Neural crest cell (in vitro differentiated cells): ENCODE results near the gene SLFN12. TPM values are rescaled to one million over a fixed set of nuclear protein-coding genes. Genes with fewer than 3 reads are reported as not detected.
A peak's percentile ranks its signal among the peaks of the same experiment; 100 is the strongest.
"Not testable (repeated sequence)": the region's sequence is repeated elsewhere in the genome, so short reads cannot be mapped to it uniquely, and the experiment has no call there.

Experiments used
- DNase-seq: peaks from one replicate; pipeline ENCODE4 v3.0.0; 2021; ENCODE audit warnings: low read depth, mixed read lengths, low spot score
- H3K27ac Mint-ChIP-seq: one replicate; pipeline ENCODE4 v1.8.0; 2021; ENCODE audit warnings: mild to moderate bottlenecking, mixed read lengths; ENCODE audit not compliant: unreplicated experiment
- H3K27me3 Mint-ChIP-seq: 2 replicates; pipeline ENCODE4 v1.8.0; 2021; ENCODE audit warnings: low read depth, mild to moderate bottlenecking, mixed read lengths
- H3K36me3 Mint-ChIP-seq: 2 replicates; pipeline ENCODE4 v1.8.0; 2021; ENCODE audit warnings: low read depth, mild to moderate bottlenecking, mixed read lengths
- H3K4me1 Mint-ChIP-seq: 2 replicates; pipeline ENCODE4 v1.8.0; 2021; ENCODE audit warnings: mixed read lengths
- H3K4me3 Mint-ChIP-seq: one replicate; pipeline ENCODE4 v1.8.0; 2021; ENCODE audit warnings: mild to moderate bottlenecking, mixed read lengths
- H3K9me3 Mint-ChIP-seq: 2 replicates; pipeline ENCODE4 v1.8.0; 2021; ENCODE audit warnings: mixed read lengths
- total RNA-seq: library from RNA; stranded (reverse); gene quantifications from 2 replicates; pipeline ENCODE4 v1.2.1, GENCODE V29; 2021
- TF ChIP-seq, protein P1 (sequence below): fragments of 200-600 bp; sonication (generic); conservative IDR thresholded peaks from 2 replicates; pipeline ENCODE4 v1.5.0; 2021; ENCODE audit warnings: antibody characterized with exemption, mild to moderate bottlenecking

Gene SLFN12
- total RNA-seq, 1 donor from 2014 or later, result 17.5 TPM

DNA sequence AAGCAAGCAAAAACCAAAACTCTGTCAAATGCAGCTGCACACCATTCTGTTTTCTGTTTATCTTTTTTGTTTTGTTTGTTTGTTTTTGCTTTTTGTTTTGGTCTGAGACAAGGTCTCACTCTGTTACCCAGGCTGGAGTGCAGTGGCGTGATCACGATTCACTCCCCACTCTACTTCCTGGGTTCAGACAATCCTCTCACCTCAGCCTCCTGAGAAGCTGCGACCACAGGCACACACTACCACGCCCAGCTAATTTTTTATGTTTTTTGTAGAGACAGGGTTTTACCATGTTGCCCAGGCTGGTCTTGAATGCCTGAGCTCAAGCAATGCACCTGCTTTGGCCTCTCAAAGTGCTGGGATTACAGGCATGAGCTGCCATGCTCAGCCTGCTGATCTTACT is 35.5 kb upstream of the SLFN12 start:
- DNase-seq, result no peak
- Mint-ChIP-seq H3K27me3 (peaks cover 55% of the 10 kb centered on the region), H3K4me3 (no peak overlapping the region), H3K9me3 (peaks cover 1% of the 10 kb centered on the region), H3K36me3 (no peaks in the 10 kb centered on the region), H3K4me1 (no peaks in the 10 kb centered on the region), H3K27ac (no peak overlapping the region)
- TF ChIP-seq, protein P1, sequence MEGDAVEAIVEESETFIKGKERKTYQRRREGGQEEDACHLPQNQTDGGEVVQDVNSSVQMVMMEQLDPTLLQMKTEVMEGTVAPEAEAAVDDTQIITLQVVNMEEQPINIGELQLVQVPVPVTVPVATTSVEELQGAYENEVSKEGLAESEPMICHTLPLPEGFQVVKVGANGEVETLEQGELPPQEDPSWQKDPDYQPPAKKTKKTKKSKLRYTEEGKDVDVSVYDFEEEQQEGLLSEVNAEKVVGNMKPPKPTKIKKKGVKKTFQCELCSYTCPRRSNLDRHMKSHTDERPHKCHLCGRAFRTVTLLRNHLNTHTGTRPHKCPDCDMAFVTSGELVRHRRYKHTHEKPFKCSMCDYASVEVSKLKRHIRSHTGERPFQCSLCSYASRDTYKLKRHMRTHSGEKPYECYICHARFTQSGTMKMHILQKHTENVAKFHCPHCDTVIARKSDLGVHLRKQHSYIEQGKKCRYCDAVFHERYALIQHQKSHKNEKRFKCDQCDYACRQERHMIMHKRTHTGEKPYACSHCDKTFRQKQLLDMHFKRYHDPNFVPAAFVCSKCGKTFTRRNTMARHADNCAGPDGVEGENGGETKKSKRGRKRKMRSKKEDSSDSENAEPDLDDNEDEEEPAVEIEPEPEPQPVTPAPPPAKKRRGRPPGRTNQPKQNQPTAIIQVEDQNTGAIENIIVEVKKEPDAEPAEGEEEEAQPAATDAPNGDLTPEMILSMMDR, result no peak

DNA sequence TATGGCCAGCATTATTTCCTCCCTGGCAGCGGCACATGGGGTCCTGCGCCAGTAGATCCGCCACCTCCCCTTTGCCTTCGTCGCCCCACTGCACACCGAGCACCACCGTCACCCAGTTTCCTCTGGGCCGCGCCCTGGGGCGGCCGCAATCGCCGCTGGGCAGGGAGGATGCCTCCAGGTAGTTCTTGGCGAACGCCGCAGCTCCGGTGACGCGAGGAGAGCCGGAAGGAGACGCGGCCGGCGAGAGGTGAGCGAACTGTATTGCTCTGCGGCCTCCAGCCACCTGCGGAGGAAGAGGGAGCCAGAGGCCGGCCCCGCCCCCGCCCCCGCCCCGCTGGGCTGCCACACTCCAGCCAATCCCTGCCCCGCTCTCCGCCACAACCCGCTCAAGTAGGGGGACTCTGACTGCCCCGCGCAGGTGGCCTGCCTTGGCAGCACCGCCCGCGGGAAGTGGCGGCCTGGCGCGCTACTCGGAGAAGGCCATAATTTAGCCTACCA is 28.1 kb upstream of the SLFN12 start:
- Mint-ChIP-seq H3K36me3 (no peaks in the 10 kb centered on the region), H3K27ac (no peak overlapping the region), H3K9me3 (no peaks in the 10 kb centered on the region), H3K4me1 (peaks cover 5% of the 10 kb centered on the region), H3K27me3 (peaks cover 88% of the 10 kb centered on the region), H3K4me3 (peak overlapping the region; percentile 6)
- DNase-seq, result no peak
- TF ChIP-seq, protein P1, result no peak

DNA sequence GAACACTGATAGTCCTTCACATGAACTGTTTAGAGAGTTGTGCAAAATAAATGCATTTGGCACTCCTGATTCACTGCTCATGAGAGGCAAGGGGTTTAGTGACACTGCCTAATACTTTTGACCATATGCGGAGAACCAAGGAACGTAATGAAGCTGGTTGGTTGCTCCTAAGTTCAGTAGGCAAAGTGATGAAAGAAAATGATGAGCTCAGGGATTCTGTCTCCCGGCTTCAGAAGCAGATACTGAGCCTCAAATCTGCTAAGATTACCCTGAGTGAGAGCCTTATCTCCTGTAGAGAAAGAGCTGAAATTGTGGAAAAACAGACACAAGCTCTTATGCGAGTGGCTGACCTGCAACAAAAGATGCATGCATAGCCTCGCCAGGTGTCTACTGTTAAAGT is 21.7 kb upstream of the SLFN12 start:
- peaks cover 88% of the 10 kb centered on the region for H3K27me3 Mint-ChIP-seq
- not testable (repeated sequence) for DNase-seq, H3K4me3 Mint-ChIP-seq, H3K4me1 Mint-ChIP-seq, H3K27ac Mint-ChIP-seq, H3K9me3 Mint-ChIP-seq, H3K36me3 Mint-ChIP-seq

DNA sequence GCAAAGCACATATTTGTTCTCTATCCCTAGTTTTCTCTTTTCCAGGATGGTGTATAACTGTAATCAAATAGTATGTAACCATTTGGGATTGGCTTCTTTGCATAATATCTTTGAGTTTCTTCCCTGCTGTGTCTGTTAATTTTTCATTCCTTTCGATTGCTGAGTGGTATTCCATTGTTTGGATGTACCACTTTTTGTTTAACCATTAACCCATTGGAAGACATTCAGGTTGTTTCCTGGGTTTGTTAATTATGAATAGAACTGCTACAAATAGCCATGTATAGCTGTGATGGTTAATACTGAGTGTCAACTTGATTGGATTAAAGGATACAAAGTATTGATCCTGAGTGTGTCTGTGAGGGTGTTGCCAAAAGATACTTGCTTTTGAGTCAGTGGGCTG is 20.9 kb upstream of the SLFN12 start:
- DNase-seq, result no peak
- Mint-ChIP-seq H3K27ac (no peak overlapping the region), H3K9me3 (no peaks in the 10 kb centered on the region), H3K4me3 (no peak overlapping the region), H3K4me1 (no peaks in the 10 kb centered on the region), H3K27me3 (peaks cover 88% of the 10 kb centered on the region), H3K36me3 (no peaks in the 10 kb centered on the region)
- TF ChIP-seq, protein P1, result no peak

DNA sequence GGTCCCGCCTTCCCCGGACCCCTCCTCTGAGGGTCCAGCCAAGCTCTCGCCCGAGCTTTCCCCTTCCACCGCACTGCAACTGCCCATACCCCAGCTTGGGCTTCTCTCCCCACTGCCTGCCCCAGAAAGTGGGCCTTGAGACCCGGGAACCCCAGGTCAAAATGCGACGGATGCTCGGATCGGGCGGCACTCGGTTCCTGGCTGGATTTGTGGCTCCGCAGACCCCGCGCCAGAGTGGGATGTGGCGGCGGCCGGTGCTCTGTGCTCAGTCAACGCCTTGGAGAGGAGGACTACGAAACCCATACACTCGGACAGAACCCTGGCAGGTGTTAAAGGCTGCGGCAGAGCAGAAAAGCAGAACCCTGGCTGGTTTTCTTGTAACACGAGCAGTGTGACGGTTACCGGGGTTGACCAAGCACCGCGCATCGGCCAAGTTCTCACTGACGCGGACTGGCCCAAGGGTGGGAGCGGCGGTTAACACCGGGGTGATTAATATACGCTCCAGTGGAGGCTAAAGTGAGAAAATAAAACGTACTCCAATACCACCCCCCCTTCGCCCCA is 17.2 kb upstream of the SLFN12 start:
- peaks cover 12% of the 10 kb centered on the region for H3K4me1 Mint-ChIP-seq
- no peaks in the 10 kb centered on the region for H3K9me3 Mint-ChIP-seq
- H3K36me3 Mint-ChIP-seq, result no peaks in the 10 kb centered on the region
- peak overlapping the region; percentile 77 for H3K4me3 Mint-ChIP-seq
- H3K27ac Mint-ChIP-seq, result no peak overlapping the region
- no peak for DNase-seq
- peaks cover 64% of the 10 kb centered on the region for H3K27me3 Mint-ChIP-seq
- TF ChIP-seq, protein P1, result no peak

DNA sequence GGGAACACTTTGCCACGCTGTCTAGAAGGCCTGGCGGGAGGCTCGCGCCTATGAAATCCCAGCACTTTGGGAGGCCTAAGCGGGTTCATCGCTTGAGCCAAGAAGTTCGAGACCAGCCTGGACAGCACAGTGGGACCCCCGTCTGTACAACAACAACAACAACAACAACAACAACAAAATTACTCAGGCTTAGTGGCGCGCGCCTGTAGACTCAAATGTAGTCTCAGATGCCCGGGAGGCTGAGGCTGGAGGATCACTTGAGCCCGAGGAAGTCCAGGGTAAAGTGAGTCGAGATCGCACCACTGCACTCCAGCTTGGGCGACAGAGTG is 16.6 kb upstream of the SLFN12 start:
- Mint-ChIP-seq H3K27me3 (peaks cover 60% of the 10 kb centered on the region), H3K36me3 (no peaks in the 10 kb centered on the region), H3K4me1 (peaks cover 12% of the 10 kb centered on the region), H3K4me3 (peak overlapping the region; percentile 82), H3K27ac (no peak overlapping the region), H3K9me3 (no peaks in the 10 kb centered on the region)
- TF ChIP-seq, protein P1, result no peak
- no peak for DNase-seq
